HG02852 (cell line): ENCODE results near the gene ZNF143.
"Not testable (repeated sequence)": the region's sequence is repeated elsewhere in the genome, so short reads cannot be mapped to it uniquely, and the experiment has no call there.

Source experiments
- ATAC-seq: cut with Tn5 transposase; IDR thresholded peaks from one replicate; pipeline ENCODE4 v1.9.1; 2021; ENCODE audit warnings: mild to moderate bottlenecking, moderate library complexity; ENCODE audit not compliant: unreplicated experiment

ZNF143 gene

GRCh38 chr11:9495803-9496514 lies 35.1 kb downstream of the ZNF143 start:
- no peak for ATAC-seq

- no peak for ATAC-seq
These were observed 37.8 kb downstream of the ZNF143 start for GRCh38 chr11:9498457-9499078.

- no peak for ATAC-seq
These were observed 45.9 kb downstream of the ZNF143 start for GRCh38 chr11:9506489-9507276.

- ATAC-seq, result no peak
These were observed 46.4 kb downstream of the ZNF143 start for GRCh38 chr11:9507277-9507580.

GRCh38 chr11:9509041-9509440 lies 48.2 kb downstream of the ZNF143 start:
- ATAC-seq, result no peak

GRCh38 chr11:9512370-9513019 lies 51.7 kb downstream of the ZNF143 start:
- ATAC-seq, result no peak

- not testable (repeated sequence) for ATAC-seq
These were observed 53.8 kb downstream of the ZNF143 start for GRCh38 chr11:9514576-9514975.

- no peak for ATAC-seq
These were observed 55.3 kb downstream of the ZNF143 start for GRCh38 chr11:9516113-9516512.

GRCh38 chr11:9518835-9519410 lies 58.1 kb downstream of the ZNF143 start:
- ATAC-seq, result no peak

- ATAC-seq, result no peak
These were observed 63.2 kb downstream of the ZNF143 start for GRCh38 chr11:9524001-9524400.

GRCh38 chr11:9525116-9525515 lies 64.3 kb downstream of the ZNF143 start:
- ATAC-seq, result no peak

GRCh38 chr11:9527481-9528135 lies 66.8 kb downstream of the ZNF143 start:
- no peak for ATAC-seq

- no peak for ATAC-seq
These were observed 67.3 kb downstream of the ZNF143 start for GRCh38 chr11:9528136-9528501.

GRCh38 chr11:9528573-9529333 lies 67.9 kb downstream of the ZNF143 start:
- ATAC-seq, result no peak

- no peak for ATAC-seq
These were observed 68.5 kb downstream of the ZNF143 start for GRCh38 chr11:9529334-9529650.

GRCh38 chr11:9530020-9530621 lies 69.3 kb downstream of the ZNF143 start:
- ATAC-seq, result no peak

GRCh38 chr11:9530901-9531625 lies 70.3 kb downstream of the ZNF143 start:
- ATAC-seq, result no peak

GRCh38 chr11:9533058-9533457 lies 72.2 kb downstream of the ZNF143 start:
- ATAC-seq, result no peak
